Measurements from ENCODE around the gene VGF. TPM values are rescaled to one million over a fixed set of nuclear protein-coding genes. Genes with fewer than 3 reads are reported as not detected.

VGF gene
- total and polyA plus RNA-seq, 2 experiments from 2014 or later = 0.18 to 1.2 TPM

- Histone ChIP-seq H3K27ac (no peak within 1 kb of the TSS), H3K4me3 (peak within 1 kb of the TSS; percentile 15), H3K36me3 (no peaks in the 10 kb centered on the region), H3K9me3 (ENCODE audit: low read depth) (no peaks in the 10 kb centered on the region), H3K27me3 (peaks cover 68% of the 10 kb centered on the region), H3K4me1 (ENCODE audit: low read depth) (peaks cover 5% of the 10 kb centered on the region)
- no peak for DNase-seq (ENCODE audit: low read depth in 1 of 2, low spot score in 1 of 2)
- no peak for TF ChIP-seq CTCF (IDR thresholded peaks at IDR 0.05; ENCODE audit: low read depth, low read length)
Observed at GRCh38 chr7:101180130-101180755, 14.9 kb upstream of the VGF start, which contains the start of gene NAT16. TSS of gene NAT16 (minus strand) at chr7:101180293. CDS start at chr7:101174807, 5,486 bp downstream.

GRCh38 chr7:101179713-101180112 lies 14.3 kb upstream of the VGF start:
- H3K27ac ChIP-seq = no peak overlapping the region
- H3K36me3 ChIP-seq = no peaks in the 10 kb centered on the region
- peaks cover 71% of the 10 kb centered on the region for H3K27me3 ChIP-seq
- H3K9me3 ChIP-seq (ENCODE audit: low read depth) = no peaks in the 10 kb centered on the region
- H3K4me1 ChIP-seq (ENCODE audit: low read depth) = peaks cover 5% of the 10 kb centered on the region
- no peak for DNase-seq (ENCODE audit: low read depth in 1 of 2, low spot score in 1 of 2)
- peak overlapping the region; percentile 15 for H3K4me3 ChIP-seq
- no peak for TF ChIP-seq CTCF (IDR thresholded peaks at IDR 0.05; ENCODE audit: low read depth, low read length)

GRCh38 chr7:101179117-101179516 lies 13.7 kb upstream of the VGF start:
- no peak for DNase-seq (ENCODE audit: low read depth in 1 of 2, low spot score in 1 of 2)
- H3K4me1 ChIP-seq (ENCODE audit: low read depth) = peaks cover 5% of the 10 kb centered on the region
- no peak overlapping the region for H3K27ac ChIP-seq
- H3K4me3 ChIP-seq = peak overlapping the region; percentile 13
- no peaks in the 10 kb centered on the region for H3K36me3 ChIP-seq
- no peaks in the 10 kb centered on the region for H3K9me3 ChIP-seq (ENCODE audit: low read depth)
- peaks cover 74% of the 10 kb centered on the region for H3K27me3 ChIP-seq
- TF ChIP-seq CTCF (IDR thresholded peaks at IDR 0.05; ENCODE audit: low read depth, low read length) = no peak

GRCh38 chr7:101177644-101178043 lies 12.3 kb upstream of the VGF start:
- no peaks in the 10 kb centered on the region for H3K36me3 ChIP-seq
- H3K9me3 ChIP-seq (ENCODE audit: low read depth) = no peaks in the 10 kb centered on the region
- peaks cover 11% of the 10 kb centered on the region for H3K4me1 ChIP-seq (ENCODE audit: low read depth)
- no peak overlapping the region for H3K27ac ChIP-seq
- DNase-seq (ENCODE audit: low read depth in 1 of 2, low spot score in 1 of 2) = peak in 1 of 2 donors; percentile 57
- no peak for TF ChIP-seq CTCF (IDR thresholded peaks at IDR 0.05; ENCODE audit: low read depth, low read length)
- H3K4me3 ChIP-seq = no peak overlapping the region
- peaks cover 88% of the 10 kb centered on the region for H3K27me3 ChIP-seq

- no peak overlapping the region for H3K27ac ChIP-seq
- H3K4me3 ChIP-seq = no peak overlapping the region
- no peaks in the 10 kb centered on the region for H3K9me3 ChIP-seq (ENCODE audit: low read depth)
- no peak for DNase-seq (ENCODE audit: low read depth in 1 of 2, low spot score in 1 of 2)
- no peaks in the 10 kb centered on the region for H3K36me3 ChIP-seq
- peaks cover 11% of the 10 kb centered on the region for H3K4me1 ChIP-seq (ENCODE audit: low read depth)
- H3K27me3 ChIP-seq = peaks cover 100% of the 10 kb centered on the region
- no peak for TF ChIP-seq CTCF (IDR thresholded peaks at IDR 0.05; ENCODE audit: low read depth, low read length)
Observed at GRCh38 chr7:101175664-101176063, 10.3 kb upstream of the VGF start.

Data from cardiac muscle cell (in vitro differentiated cells and primary cell).